HEK293 (cell line): ENCODE data around the gene COTL1.

Source experiments
- CTCF ChIA-PET: fragments of 350-600 bp; formaldehyde crosslinking; extraction: SDS; loops from one replicate; lab custom pipeline; 2021; ENCODE audit warnings: antibody characterized with exemption; lab: Yijun Ruan, JAX
- POLR2A ChIA-PET: fragments of 300-600 bp; formaldehyde crosslinking; extraction: SDS; loops from one replicate; lab custom pipeline; 2020; ENCODE audit warnings: antibody characterized with exemption, inconsistent platforms; lab: Yijun Ruan, JAX
- H3K27ac ChIP-seq: fragments of 200-500 bp; sonication (Bioruptor generic); 2 replicates; pipeline ENCODE4 v1.5.1; 2014; ENCODE audit warnings: low read depth, low read length, control low read depth, inconsistent platforms; ENCODE audit errors: extremely low read depth
- H3K36me3 ChIP-seq, 2 experiments: fragments of 200-500 bp in 1 of 2; sonication (Bioruptor generic) in 1 of 2; 1 replicate in 1 of 2; 2 replicates in 1 of 2; pipeline ENCODE4 v1.5.1; 2014 to 2017; ENCODE audit warnings: inconsistent platforms in 2 of 2, low read length in 2 of 2; ENCODE audit not compliant: control insufficient read depth in 2 of 2, insufficient read depth in 1 of 2
- H3K4me1 ChIP-seq: fragments of 200-500 bp; sonication (Bioruptor generic); 2 replicates; pipeline ENCODE4 v1.5.1; 2014; ENCODE audit warnings: mild to moderate bottlenecking, low read length, inconsistent platforms; ENCODE audit not compliant: control insufficient read depth, insufficient read depth
- H3K4me3 ChIP-seq: 2 replicates; pipeline ENCODE4 v1.5.1; 2011; ENCODE audit warnings: low read depth, mild to moderate bottlenecking, control low read depth, low read length, moderate library complexity
- H3K9me3 ChIP-seq: fragments of 200-500 bp; sonication (Bioruptor generic); 2 replicates; pipeline ENCODE4 v1.5.1; 2014; ENCODE audit warnings: low read depth, low read length, inconsistent platforms; ENCODE audit not compliant: control insufficient read depth, insufficient read depth
- BCL11A ChIP-seq: fragments of 450-650 bp; formaldehyde crosslinking; IDR thresholded peaks from 2 replicates; pipeline ENCODE4 v1.5.1; 2016; ENCODE audit warnings: low read depth, missing biosample characterization, missing genetic modification characterization
- FEZF1 ChIP-seq: fragments of 450-650 bp; formaldehyde crosslinking; IDR thresholded peaks from 2 replicates; pipeline ENCODE4 v1.5.1; 2016; ENCODE audit warnings: missing biosample characterization, missing genetic modification characterization
- PATZ1 ChIP-seq: fragments of 450-650 bp; formaldehyde crosslinking; IDR thresholded peaks from 2 replicates; pipeline ENCODE4 v1.5.1; 2016; ENCODE audit warnings: missing biosample characterization, missing genetic modification characterization
- PRDM2 ChIP-seq: fragments of 450-650 bp; formaldehyde crosslinking; IDR thresholded peaks from 2 replicates; pipeline ENCODE4 v1.5.1; 2016; ENCODE audit warnings: missing biosample characterization, missing genetic modification characterization, borderline replicate concordance
- PRDM4 ChIP-seq: fragments of 450-650 bp; formaldehyde crosslinking; IDR thresholded peaks from 2 replicates; pipeline ENCODE4 v1.5.1; 2017; ENCODE audit warnings: missing biosample characterization, missing genetic modification characterization
- TRIM28 ChIP-seq: IDR thresholded peaks from 2 replicates; pipeline ENCODE4 v1.6.1; 2011; ENCODE audit warnings: low read length, control low read depth, borderline replicate concordance
- ZBTB20 ChIP-seq: fragments of 450-650 bp; formaldehyde crosslinking; IDR thresholded peaks from 2 replicates; pipeline ENCODE4 v1.5.1; 2016; ENCODE audit warnings: missing biosample characterization, missing genetic modification characterization
- ZNF121 ChIP-seq: fragments of 450-650 bp; formaldehyde crosslinking; IDR thresholded peaks from 2 replicates; pipeline ENCODE4 v1.5.1; 2016; ENCODE audit warnings: missing biosample characterization, missing genetic modification characterization
- ZNF155 ChIP-seq: fragments of 450-650 bp; formaldehyde crosslinking; IDR thresholded peaks from 2 replicates; pipeline ENCODE4 v1.5.1; 2016; ENCODE audit warnings: missing biosample characterization, missing genetic modification characterization
- ZNF157 ChIP-seq: fragments of 450-650 bp; formaldehyde crosslinking; IDR thresholded peaks from 2 replicates; pipeline ENCODE4 v1.5.1; 2016; ENCODE audit warnings: missing biosample characterization, missing genetic modification characterization
- ZNF211 ChIP-seq: fragments of 450-650 bp; formaldehyde crosslinking; IDR thresholded peaks from 2 replicates; pipeline ENCODE4 v1.5.1; 2016; ENCODE audit warnings: low read depth, missing biosample characterization, missing genetic modification characterization
- ZNF248 ChIP-seq: fragments of 450-650 bp; formaldehyde crosslinking; IDR thresholded peaks from 2 replicates; pipeline ENCODE4 v1.5.1; 2017; ENCODE audit warnings: missing biosample characterization, missing genetic modification characterization
- ZNF324 ChIP-seq: fragments of 450-650 bp; formaldehyde crosslinking; IDR thresholded peaks from 2 replicates; pipeline ENCODE4 v1.5.1; 2016; ENCODE audit warnings: missing biosample characterization, missing genetic modification characterization
- ZNF394 ChIP-seq: fragments of 450-650 bp; formaldehyde crosslinking; IDR thresholded peaks from 2 replicates; pipeline ENCODE4 v1.5.1; 2016; ENCODE audit warnings: missing biosample characterization, missing genetic modification characterization, mild to moderate bottlenecking, moderate library complexity, borderline replicate concordance
- ZNF626 ChIP-seq: fragments of 450-650 bp; sonication (Bioruptor Pico); formaldehyde crosslinking; IDR thresholded peaks from 2 replicates; pipeline ENCODE4 v1.5.1; 2018; ENCODE audit warnings: missing biosample characterization, missing genetic modification characterization, inconsistent platforms
- ZNF629 ChIP-seq: fragments of 450-650 bp; formaldehyde crosslinking; IDR thresholded peaks from 2 replicates; pipeline ENCODE4 v1.5.1; 2017; ENCODE audit warnings: missing biosample characterization, missing genetic modification characterization
- ZNF704 ChIP-seq: fragments of 450-650 bp; formaldehyde crosslinking; IDR thresholded peaks from 2 replicates; pipeline ENCODE4 v1.5.1; 2016; ENCODE audit warnings: missing biosample characterization, missing genetic modification characterization
- ZNF830 ChIP-seq: fragments of 450-650 bp; IDR thresholded peaks from 2 replicates; pipeline ENCODE4 v1.5.0; 2018; ENCODE audit warnings: missing biosample characterization, missing genetic modification characterization, low read depth, mild to moderate bottlenecking, moderate library complexity

The COTL1 gene

GRCh38 chr16:84658690-84659089, 40.8 kb upstream of the COTL1 start (continued):
- TF ChIP-seq ZNF830 (tag by site-specific recombination) (no peak), PRDM2 (tag by site-specific recombination) (no peak), ZNF626 (no peak), FEZF1 (no peak), BCL11A (no peak), ZNF121 (tag by site-specific recombination) (no peak), ZNF394 (no peak), ZNF629 (no peak), ZNF248 (no peak), ZNF155 (tag by site-specific recombination) (no peak)

GRCh38 chr16:84657229-84657837, 39.5 kb upstream of the COTL1 start:
- Histone ChIP-seq H3K4me3 (no peak overlapping the region), H3K9me3 (no peaks in the 10 kb centered on the region), H3K36me3 (peaks cover 4 to 79% of the 10 kb centered on the region in 2 experiments; a peak in 2 of 3 replicates), H3K4me1 (no peaks in the 10 kb centered on the region), H3K27ac (no peak overlapping the region)
- ChIA-PET CTCF (interaction anchor here (1.6 to 1.7 kb wide), 2 partner anchors 15 to 69 kb away, joined by 4 to 7 read pairs; no protein-coding TSS in a partner anchor), POLR2A (interaction anchor here (0.6 kb wide), 1 partner anchor 12 kb away, joined by 3 read pairs; no protein-coding TSS in a partner anchor)
- TF ChIP-seq ZNF324 (tag by site-specific recombination) = no peak
- TF ChIP-seq ZNF211 (tag by site-specific recombination) = no peak
- TF ChIP-seq ZNF157 (tag by site-specific recombination) = no peak
- TF ChIP-seq ZNF394 = no peak

- H3K4me1 ChIP-seq = no peaks in the 10 kb centered on the region
- H3K4me3 ChIP-seq = no peak overlapping the region
- H3K36me3 ChIP-seq = peaks cover 4 to 79% of the 10 kb centered on the region in 2 experiments; a peak in 2 of 3 replicates
- no peak for TF ChIP-seq ZNF157 (tag by site-specific recombination)
- no peak for TF ChIP-seq ZBTB20
- no peak for TF ChIP-seq PRDM4 (tag by site-specific recombination)
- TF ChIP-seq ZNF704 (tag by site-specific recombination) = no peak
- TF ChIP-seq ZNF394 = no peak
- TF ChIP-seq PATZ1 (tag by site-specific recombination) = no peak
- no peak for TF ChIP-seq TRIM28
- TF ChIP-seq, all 188 proteins: peak for 0
- ChIA-PET CTCF (interaction anchor here (1.7 kb wide), 1 partner anchor 69 kb away, joined by 4 read pairs; no protein-coding TSS in a partner anchor), POLR2A (no interaction called here)
- no peaks in the 10 kb centered on the region for H3K9me3 ChIP-seq
- H3K27ac ChIP-seq = no peak overlapping the region
Observed at GRCh38 chr16:84656649-84657048, 38.8 kb upstream of the COTL1 start.
